H1 (cell line): ENCODE measurements around the gene TMEM165. TPM values are rescaled to one million over a fixed set of nuclear protein-coding genes. Genes with fewer than 3 reads are reported as not detected.

Source experiments
- CTCF ChIA-PET: fragments of 300-600 bp; sonication (Branson Sonifier 250); formaldehyde crosslinking; loops from one replicate; lab custom pipeline; 2021; ENCODE audit not compliant: partially characterized antibody; lab: Charles Lee
- POLR2A ChIA-PET: fragments of 300-600 bp; sonication (Branson Sonifier 250); formaldehyde crosslinking; loops from one replicate; lab custom pipeline; 2021; ENCODE audit warnings: inconsistent platforms; ENCODE audit not compliant: partially characterized antibody; lab: Charles Lee
- DNase-seq, 2 experiments: peaks; one replicate each; pipeline versions ENCODE4 v3.0.0 to v3.0.0-alpha.2; 2010 to 2022; ENCODE audit warnings: low spot score in 2 of 2, low read depth in 1 of 2, mixed read lengths in 1 of 2
- FAIRE-seq: peaks from 2 replicates; lab custom pipeline; 2011; peaks lifted over from hg19 to GRCh38; lab: Jason Lieb, UNC
- H2AFZ ChIP-seq: 2 replicates; pipeline ENCODE4 v1.8.1; 2012; ENCODE audit warnings: low read length, inconsistent platforms
- H2AK5ac ChIP-seq: 2 replicates; pipeline ENCODE4 v1.6.1; 2013; ENCODE audit warnings: low read depth, low read length
- H2BK120ac ChIP-seq: replicated peaks from 2 replicates; pipeline ENCODE3; 2013; ENCODE audit warnings: low read depth, low read length, inconsistent platforms
- H2BK12ac ChIP-seq: 2 replicates; pipeline ENCODE4 v1.6.1; 2013; ENCODE audit warnings: low read depth, low read length
- H2BK15ac ChIP-seq: 2 replicates; pipeline ENCODE4 v1.6.1; 2013; ENCODE audit warnings: low read length
- H2BK20ac ChIP-seq: 2 replicates; pipeline ENCODE4 v1.6.1; 2013; ENCODE audit warnings: low read length
- H2BK5ac ChIP-seq: 2 replicates; pipeline ENCODE4 v1.6.1; 2013; ENCODE audit warnings: low read depth, low read length
- H3K14ac ChIP-seq: 2 replicates; pipeline ENCODE4 v1.6.1; 2013; ENCODE audit warnings: inconsistent platforms; ENCODE audit not compliant: insufficient read length
- H3K18ac ChIP-seq: 2 replicates; pipeline ENCODE4 v1.6.1; 2013; ENCODE audit warnings: low read length; ENCODE audit errors: extremely low read depth
- H3K23ac ChIP-seq: 2 replicates; pipeline ENCODE4 v1.6.1; 2013; ENCODE audit warnings: inconsistent platforms; ENCODE audit not compliant: insufficient read length
- H3K23me2 ChIP-seq: 2 replicates; pipeline ENCODE4 v1.6.1; 2013; ENCODE audit warnings: low read depth, low read length
- H3K27ac ChIP-seq: 2 replicates; pipeline ENCODE4 v1.6.1; 2011; ENCODE audit warnings: low read depth, low read length, inconsistent platforms
- H3K27me3 ChIP-seq, 4 experiments: replicated peaks in 1 of 4; 1 replicate in 1 of 4; 2 replicates in 3 of 4; pipeline versions ENCODE4 v1.6.1 to v1.8.1; 2011 to 2013; ENCODE audit warnings: low read length in 3 of 4, mild to moderate bottlenecking in 3 of 4, inconsistent platforms in 2 of 4, mixed read lengths in 2 of 4, moderate library complexity in 1 of 4; ENCODE audit not compliant: control insufficient read depth in 3 of 4, insufficient read depth in 3 of 4; ENCODE audit errors: extremely low read depth in 1 of 4
- H3K36me3 ChIP-seq, 4 experiments: 2 replicates each; pipeline versions ENCODE4 v1.6.1 to v1.8.1; 2011 to 2013; ENCODE audit warnings: mild to moderate bottlenecking in 4 of 4, low read length in 3 of 4, moderate library complexity in 2 of 4, control low read depth in 1 of 4, inconsistent platforms in 1 of 4; ENCODE audit not compliant: insufficient read depth in 4 of 4, control insufficient read depth in 2 of 4
- H3K4ac ChIP-seq: replicated peaks from 2 replicates; pipeline ENCODE3; 2013; ENCODE audit warnings: low read length, low read depth, mixed read lengths, inconsistent platforms; ENCODE audit not compliant: insufficient read length
- H3K4me1 ChIP-seq, 4 experiments: replicated peaks in 1 of 4; 1 replicate in 1 of 4; 2 replicates in 3 of 4; pipeline versions ENCODE4 v1.6.1 to v1.8.1; 2011 to 2013; ENCODE audit warnings: low read length in 3 of 4, inconsistent platforms in 2 of 4, mixed read lengths in 1 of 4; ENCODE audit not compliant: insufficient read depth in 4 of 4, control insufficient read depth in 3 of 4
- H3K4me2 ChIP-seq, 2 experiments: 2 replicates each; pipeline versions ENCODE4 v1.6.1 to v1.8.1; 2011 to 2013; ENCODE audit warnings: low read depth in 2 of 2, low read length in 2 of 2, control low read depth in 1 of 2, inconsistent platforms in 1 of 2, mild to moderate bottlenecking in 1 of 2; ENCODE audit not compliant: insufficient read depth in 1 of 2
- H3K4me3 ChIP-seq, 4 experiments: fragments of 200-600, 300-600 bp in 1 of 4; sonication (generic), shearing (Covaris generic), sonication (Bioruptor Twin) in 1 of 4; 2 replicates each; pipeline versions ENCODE4 v1.5.1 to v1.8.1; 2011 to 2016; ENCODE audit warnings: low read length in 4 of 4, low read depth in 3 of 4, control low read depth in 2 of 4, inconsistent platforms in 2 of 4, mild to moderate bottlenecking in 2 of 4, mixed read lengths in 1 of 4, moderate library complexity in 1 of 4; ENCODE audit not compliant: insufficient read depth in 2 of 4; ENCODE audit errors: extremely low read depth in 1 of 4
- H3K56ac ChIP-seq: replicated peaks from 2 replicates; pipeline ENCODE3; 2013; ENCODE audit warnings: low read depth, mild to moderate bottlenecking, mixed read lengths, low read length, inconsistent platforms; ENCODE audit not compliant: insufficient read length
- H3K79me1 ChIP-seq: 2 replicates; pipeline ENCODE4 v1.6.1; 2013; ENCODE audit warnings: low read depth, low read length, control low read depth
- H3K79me2 ChIP-seq, 2 experiments: 2 replicates each; pipeline versions ENCODE4 v1.6.1 to v1.8.1; 2012 to 2013; ENCODE audit warnings: low read length in 2 of 2, mild to moderate bottlenecking in 2 of 2, inconsistent platforms in 1 of 2; ENCODE audit not compliant: insufficient read depth in 2 of 2, control insufficient read depth in 1 of 2
- H3K9ac ChIP-seq, 4 experiments: replicated peaks in 1 of 4; 1 replicate in 1 of 4; 2 replicates in 3 of 4; pipeline versions ENCODE4 v1.6.1 to v1.8.1; 2011 to 2013; ENCODE audit warnings: low read depth in 3 of 4, low read length in 3 of 4, control low read depth in 2 of 4, mild to moderate bottlenecking in 2 of 4, moderate library complexity in 2 of 4, inconsistent platforms in 1 of 4; ENCODE audit errors: extremely low read depth in 1 of 4
- H3K9me3 ChIP-seq, 2 experiments: 2 replicates each; pipeline versions ENCODE4 v1.6.1 to v1.8.1; 2012 to 2013; ENCODE audit warnings: mild to moderate bottlenecking in 2 of 2, moderate library complexity in 2 of 2, control low read depth in 1 of 2, inconsistent platforms in 1 of 2, low read depth in 1 of 2, low read length in 1 of 2, mixed read lengths in 1 of 2; ENCODE audit not compliant: insufficient read depth in 2 of 2
- H4K20me1 ChIP-seq, 2 experiments: replicated peaks in 1 of 2; 2 replicates each; pipeline versions ENCODE3 to v1.8.1; 2011 to 2013; ENCODE audit warnings: inconsistent platforms in 2 of 2, low read length in 2 of 2, mild to moderate bottlenecking in 1 of 2; ENCODE audit not compliant: insufficient read depth in 2 of 2, control insufficient read depth in 1 of 2
- H4K5ac ChIP-seq: 2 replicates; pipeline ENCODE4 v1.6.1; 2013; ENCODE audit warnings: low read length, low read depth, mixed read lengths, inconsistent platforms; ENCODE audit not compliant: insufficient read length
- H4K8ac ChIP-seq: 2 replicates; pipeline ENCODE4 v1.8.0; 2013; ENCODE audit warnings: mild to moderate bottlenecking, moderate library complexity, low read length, inconsistent platforms; ENCODE audit not compliant: insufficient read depth; ENCODE audit errors: extremely low read depth
- H4K91ac ChIP-seq: replicated peaks from 2 replicates; pipeline ENCODE3; 2013; ENCODE audit warnings: low read length, mixed read lengths, inconsistent platforms; ENCODE audit not compliant: insufficient read length
- HDAC6 ChIP-seq: IDR thresholded peaks from one replicate; pipeline ENCODE4 v1.7.1; 2012; ENCODE audit warnings: low read depth, mild to moderate bottlenecking, inconsistent platforms, low read length, moderate library complexity
- WGBS, 2 experiments: shearing (Covaris generic) in 1 of 2; methylation state at CpG; one replicate each; pipeline versions ENCODE4 v1.1.6 to v1.1.7; 2013 to 2015; ENCODE audit warnings: low lambda C conversion rate in 2 of 2, mixed read lengths in 2 of 2, inconsistent platforms in 1 of 2, low coverage in 1 of 2, missing lambda C conversion rate in 1 of 2; ENCODE audit not compliant: insufficient replicate concordance in 2 of 2, insufficient coverage in 1 of 2, insufficient read length in 1 of 2; ENCODE audit errors: extremely low coverage in 1 of 2, missing lambda C conversion rate in 1 of 2; 5-methylcytosine and 5-hydroxymethylcytosine counted together
- polyA plus RNA-seq, 7 experiments: library from polyadenylated mRNA; depleted of rRNA in 3 of 7; stranded (reverse) in 5 of 7; unstranded in 2 of 7; fragments of >200 nt in 5 of 7; fragments of 200-250 nt in 2 of 7; gene quantifications; 1 replicate in 5 of 7; 2 replicates in 1 of 7; 4 replicates in 1 of 7; pipeline versions ENCODE4 v1.2.1 to v1.2.3, GENCODE V29; 2011 to 2013; ENCODE audit warnings: missing spikeins in 2 of 7, mixed read lengths in 2 of 7
- total RNA-seq: library from RNA; stranded (reverse); fragmentation: NEBNext Ultra II Directional; extraction: Animal tissue kit (Norgen Biotek cat#: 25700); gene quantifications from 2 replicates; pipeline ENCODE4 v1.2.1, GENCODE V29; 2021

The TMEM165 gene
- total and polyA plus RNA-seq, 2 of the 8 experiments (the other 6 are each of a cell fraction or from before 2014, with no cell fraction given): 85.5 to 125 TPM

GRCh38 chr4:55372259-55372658 is 23.5 kb upstream of the TMEM165 start:
- H4K8ac ChIP-seq: no peak overlapping the region
- CTCF ChIA-PET: interaction anchor here (1.8 kb wide), 1 partner anchor 11 kb away, joined by 7 read pairs; no protein-coding TSS in a partner anchor

More at GRCh38 chr4:55372259-55372658, 23.5 kb upstream of the TMEM165 start:
- no peak overlapping the region for H2BK20ac ChIP-seq
- no peak overlapping the region for H2BK15ac ChIP-seq
- no peaks in the 10 kb centered on the region; the same call in 1 of the 2 replicates for H3K23me2 ChIP-seq
- H3K18ac ChIP-seq: no peak overlapping the region
- H3K79me1 ChIP-seq: no peaks in the 10 kb centered on the region
- H3K27me3 ChIP-seq: no peaks in the 10 kb centered on the region
- H2BK120ac ChIP-seq: no peak overlapping the region
- H2AFZ ChIP-seq: no peak overlapping the region
- H3K79me2 ChIP-seq: no peaks in the 10 kb centered on the region
- H3K56ac ChIP-seq: no peak overlapping the region
- POLR2A ChIA-PET: interaction anchor here (1.6 to 2.0 kb wide), 2 partner anchors 14 to 23 kb away, joined by 5 read pairs; partner anchors contain the start of gene TMEM165
- no peak overlapping the region for H2AK5ac ChIP-seq
- WGBS, 2 experiments: 95% methylated on average over 7 of the region's 7 CpGs; no CpG with 5 or more reads in 1 of the 2 experiments
- no peak overlapping the region for H2BK12ac ChIP-seq
- H2BK5ac ChIP-seq: no peak overlapping the region
- DNase-seq (no peak), FAIRE-seq (no peak)
- no peak overlapping the region for H3K27ac ChIP-seq
- peaks cover 0 to 2% (median 0%) of the 10 kb centered on the region in 4 experiments; a peak in 1 of 8 replicates for H3K36me3 ChIP-seq
- H3K14ac ChIP-seq: no peak overlapping the region
- H3K4ac ChIP-seq: no peak overlapping the region
- H3K23ac ChIP-seq: no peak overlapping the region
- H3K4me1 ChIP-seq: no peaks in the 10 kb centered on the region
- no peak overlapping the region for H3K9ac ChIP-seq
- H4K91ac ChIP-seq: no peak overlapping the region
- H3K4me3 ChIP-seq: no peak overlapping the region
- H4K20me1 ChIP-seq: no peaks in the 10 kb centered on the region
- H3K4me2 ChIP-seq: no peak overlapping the region
- H4K5ac ChIP-seq: no peak overlapping the region
- no peak for TF ChIP-seq HDAC6
- no peaks in the 10 kb centered on the region for H3K9me3 ChIP-seq
